Loucy (cell line): Measurements from ENCODE around the gene MMP3.

Experiments used
- CTCF ChIP-seq: fragments of 200-600 bp; sonication (generic); conservative IDR thresholded peaks from 2 replicates; pipeline ENCODE4 v1.5.1; 2014; ENCODE audit warnings: mild to moderate bottlenecking, antibody characterized with exemption, low read length
- EZH2phosphoT487 ChIP-seq: fragments of 200-600 bp; IDR thresholded peaks from 2 replicates; pipeline ENCODE4 v1.6.1; 2018; ENCODE audit warnings: antibody characterized with exemption, mild to moderate bottlenecking, moderate library complexity, borderline replicate concordance

- TF ChIP-seq CTCF, result no peak
- TF ChIP-seq EZH2phosphoT487, result no peak
Observed at GRCh38 chr11:102809971-102810370, 33.4 kb downstream of the MMP3 start.
